Ascending aorta (tissue), 2 donors: ENCODE measurements around the gene PREX1. TPM values are rescaled to one million over a fixed set of nuclear protein-coding genes. Genes with fewer than 3 reads are reported as not detected.

ENCODE experiments used
- DNase-seq, 2 donors: peaks; one replicate each; pipeline ENCODE4 v3.0.0-alpha.2; 2019; ENCODE audit warnings: low spot score in 2 of 2
- H3K27ac ChIP-seq, 2 donors: fragments of 200-600 bp; sonication (generic); one replicate each; pipeline ENCODE4 v1.5.1; 2016 to 2017; ENCODE audit warnings: mild to moderate bottlenecking in 1 of 2
- H3K27me3 ChIP-seq: fragments of 200-600 bp; sonication (generic); one replicate; pipeline ENCODE4 v1.5.1; 2017
- H3K36me3 ChIP-seq, 2 donors: fragments of 200-600 bp; sonication (generic); one replicate each; pipeline ENCODE4 v1.5.1; 2016
- H3K4me1 ChIP-seq, 2 donors: fragments of 200-600 bp; sonication (generic); one replicate each; pipeline ENCODE4 v1.5.1; 2016 to 2017; ENCODE audit warnings: mild to moderate bottlenecking in 1 of 2
- H3K4me3 ChIP-seq, 2 donors: fragments of 200-600 bp; sonication (generic); one replicate each; pipeline ENCODE4 v1.5.1; 2016 to 2017; ENCODE audit warnings: mild to moderate bottlenecking in 1 of 2
- H3K9me3 ChIP-seq, 2 donors: fragments of 200-600 bp; sonication (generic); one replicate each; pipeline ENCODE4 v1.5.1; 2016
- CTCF ChIP-seq, 3 experiments: fragments of 200-600 bp in 2 of 3; fragments of 450-650 bp in 1 of 3; sonication (generic) in 2 of 3; IDR thresholded peaks; one replicate each; pipeline ENCODE4 v1.5.1; 2016 to 2019; ENCODE audit warnings: antibody characterized with exemption in 3 of 3, mild to moderate bottlenecking in 1 of 3, moderate library complexity in 1 of 3
- intact Hi-C: fragments of 100-400 bp; cut with DNase I; formaldehyde crosslinking; loops from one replicate; pipeline ENCODE4 v1.15.1; 2023
- total RNA-seq: library from RNA; depleted of rRNA; stranded (reverse); fragments of >200 nt; gene quantifications from one replicate; pipeline ENCODE4 v1.1.0, GENCODE V29; 2016

PREX1 gene
- total RNA-seq, 1 donor from 2014 or later, result 75.4 TPM

- H3K9me3 ChIP-seq, result no peaks in the 10 kb centered on the region
- no peak for DNase-seq
Measured at GRCh38 chr20:48739395-48740291, 88.2 kb downstream of the PREX1 start.

GRCh38 chr20:48738399-48739304 is 89.1 kb downstream of the PREX1 start:
- intact Hi-C loops, result loop anchor here (5.0 kb wide), 1 partner anchor 49 kb away; no protein-coding TSS in a partner anchor

More at GRCh38 chr20:48739395-48740291, 88.2 kb downstream of the PREX1 start:
- intact Hi-C loops, result loop anchor here (5.0 kb wide), 1 partner anchor 48 kb away; no protein-coding TSS in a partner anchor
- Histone ChIP-seq H3K27me3 (no peaks in the 10 kb centered on the region), H3K27ac (peak overlapping the region; percentile 50 to 66), H3K4me3 (no peak overlapping the region), H3K36me3 (peaks cover 30 to 31% of the 10 kb centered on the region in 2 donors), H3K4me1 (peaks cover 7 to 26% of the 10 kb centered on the region in 2 donors)
- no peak for TF ChIP-seq CTCF (IDR thresholded peaks at IDR 0.05)

GRCh38 chr20:48738094-48738398 is 89.8 kb downstream of the PREX1 start:
- no peak for TF ChIP-seq CTCF (IDR thresholded peaks at IDR 0.05)
- Histone ChIP-seq H3K4me3 (no peak overlapping the region), H3K36me3 (peaks cover 15 to 23% of the 10 kb centered on the region in 2 donors), H3K27ac (peak overlapping the region; percentile 50 to 66), H3K4me1 (peaks cover 15 to 29% of the 10 kb centered on the region in 2 donors), H3K27me3 (no peaks in the 10 kb centered on the region), H3K9me3 (no peaks in the 10 kb centered on the region)
- no peak for DNase-seq
- intact Hi-C loops, result loop anchor here (5.0 kb wide), 1 partner anchor 49 kb away; no protein-coding TSS in a partner anchor

More at GRCh38 chr20:48738399-48739304, 89.1 kb downstream of the PREX1 start:
- no peaks in the 10 kb centered on the region for H3K9me3 ChIP-seq
- peaks cover 11 to 27% of the 10 kb centered on the region in 2 donors for H3K4me1 ChIP-seq
- DNase-seq, result no peak
- H3K36me3 ChIP-seq, result peaks cover 21 to 27% of the 10 kb centered on the region in 2 donors
- no peak for TF ChIP-seq CTCF (IDR thresholded peaks at IDR 0.05)
- no peak overlapping the region for H3K4me3 ChIP-seq
- H3K27ac ChIP-seq, result peak overlapping the region; percentile 50 to 66
- H3K27me3 ChIP-seq, result no peaks in the 10 kb centered on the region

- intact Hi-C loops, result loop anchor here (5.0 kb wide), 1 partner anchor 50 kb away; no protein-coding TSS in a partner anchor
Measured at GRCh38 chr20:48737434-48738093, 90.2 kb downstream of the PREX1 start.

More at GRCh38 chr20:48737434-48738093, 90.2 kb downstream of the PREX1 start:
- Histone ChIP-seq H3K36me3 (peaks cover 10 to 19% of the 10 kb centered on the region in 2 donors), H3K4me1 (peaks cover 16 to 33% of the 10 kb centered on the region in 2 donors), H3K27ac (peak overlapping the region; percentile 50 to 66), H3K9me3 (no peaks in the 10 kb centered on the region), H3K27me3 (no peaks in the 10 kb centered on the region), H3K4me3 (no peak overlapping the region)
- no peak for DNase-seq
- no peak for TF ChIP-seq CTCF (IDR thresholded peaks at IDR 0.05)
